NCI-H2227 (cell line): ENCODE measurements around the gene NPAS1.
"Not testable (repeated sequence)": the region's sequence is repeated elsewhere in the genome, so short reads cannot be mapped to it uniquely, and the experiment has no call there.

Experiments
- DNase-seq: peaks from one replicate; lab custom pipeline; 2025; ENCODE audit not compliant: unreplicated experiment; lab: John Stamatoyannopoulos, UW

Gene NPAS1

GRCh38 chr19:47074621-47075020 lies 55.0 kb downstream of the NPAS1 start:
- no peak for DNase-seq

GRCh38 chr19:47075179-47075810 lies 55.7 kb downstream of the NPAS1 start:
- no peak for DNase-seq

DNA sequence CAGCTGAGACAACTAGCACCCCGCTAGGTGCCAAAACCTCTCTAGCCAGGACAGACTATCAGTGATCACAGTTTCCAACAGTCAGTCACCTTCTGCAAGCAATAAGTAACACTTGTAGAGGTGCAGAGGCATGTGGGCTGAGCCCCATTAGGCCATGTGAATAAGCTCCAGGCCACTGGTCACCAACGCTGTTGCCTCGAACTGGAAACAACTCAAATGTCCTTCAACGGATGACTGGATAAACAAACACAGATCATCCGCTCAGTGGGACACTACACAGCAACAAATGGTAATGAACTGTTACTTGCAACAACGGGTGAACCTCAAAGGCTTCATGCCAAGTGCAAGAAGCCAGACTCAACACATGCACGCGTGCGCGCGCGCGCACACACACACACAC lies 56.3 kb downstream of the NPAS1 start:
- no peak for DNase-seq

GRCh38 chr19:47078351-47078750 lies 58.7 kb downstream of the NPAS1 start:
- not testable (repeated sequence) for DNase-seq

- no peak for DNase-seq
Observed at GRCh38 chr19:47081095-47081494, 61.5 kb downstream of the NPAS1 start.

- DNase-seq, result no peak
Observed at GRCh38 chr19:47082493-47082892, 62.9 kb downstream of the NPAS1 start.

DNA sequence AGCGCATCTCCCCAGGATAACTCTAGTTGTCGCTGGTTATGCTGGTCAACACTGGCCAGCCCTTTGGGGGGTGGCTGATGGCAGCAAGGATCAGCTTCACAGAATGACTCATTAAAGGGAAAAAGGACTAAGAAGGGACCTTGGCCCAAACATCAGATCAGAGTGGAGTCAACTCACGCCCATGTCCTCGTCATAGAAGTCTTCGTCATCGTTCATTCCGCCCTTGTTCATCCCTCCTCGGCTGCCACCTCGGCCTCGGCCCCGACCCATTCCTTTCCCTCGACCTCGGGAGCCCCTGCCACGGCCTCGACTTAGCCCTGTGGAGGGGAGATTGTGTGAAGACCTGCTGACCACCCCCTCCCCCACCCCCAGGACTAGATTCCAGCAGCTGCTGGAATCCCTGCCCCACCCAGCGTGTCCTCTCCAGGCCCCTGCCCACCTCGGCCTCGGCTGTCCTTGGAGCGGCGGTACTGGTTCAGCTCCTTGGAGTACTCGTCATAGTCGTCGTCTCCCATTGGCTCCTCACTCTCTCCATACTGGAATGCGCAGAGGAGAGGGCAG lies 65.3 kb downstream of the NPAS1 start:
- no peak for DNase-seq

- DNase-seq, result no peak
Observed at GRCh38 chr19:47086280-47086679, 66.6 kb downstream of the NPAS1 start.

DNA sequence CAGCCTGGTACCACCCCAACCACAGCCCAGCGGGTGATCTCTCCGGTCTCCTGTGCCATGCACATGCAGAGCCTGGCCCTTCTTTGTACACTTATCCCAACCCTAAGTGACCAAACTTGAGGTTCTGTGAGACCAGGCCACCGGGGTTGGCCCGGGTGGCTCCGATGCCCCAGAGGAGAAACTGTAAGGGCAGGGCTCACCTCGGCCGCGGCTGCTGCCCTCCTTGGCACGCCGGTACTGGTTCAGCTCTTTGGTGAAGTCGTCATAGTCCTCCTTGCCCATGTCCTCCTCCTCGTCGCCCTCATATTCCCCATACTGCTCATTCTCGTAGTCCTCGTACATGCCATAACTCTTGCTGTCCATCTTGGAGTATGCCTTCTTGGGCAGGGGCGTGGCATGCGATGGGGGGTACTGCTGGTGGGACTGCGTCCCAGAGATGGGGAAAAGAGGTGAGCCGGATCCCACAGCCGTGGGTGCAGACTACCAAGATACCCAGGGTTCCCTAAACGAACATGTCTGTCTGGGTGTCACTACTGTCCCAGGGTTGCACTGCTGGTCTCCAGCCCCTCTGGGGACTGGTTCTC lies 70.2 kb downstream of the NPAS1 start:
- no peak for DNase-seq

GRCh38 chr19:47093254-47093653 lies 73.6 kb downstream of the NPAS1 start:
- no peak for DNase-seq

GRCh38 chr19:47093841-47094240 lies 74.2 kb downstream of the NPAS1 start:
- DNase-seq, result no peak

DNA sequence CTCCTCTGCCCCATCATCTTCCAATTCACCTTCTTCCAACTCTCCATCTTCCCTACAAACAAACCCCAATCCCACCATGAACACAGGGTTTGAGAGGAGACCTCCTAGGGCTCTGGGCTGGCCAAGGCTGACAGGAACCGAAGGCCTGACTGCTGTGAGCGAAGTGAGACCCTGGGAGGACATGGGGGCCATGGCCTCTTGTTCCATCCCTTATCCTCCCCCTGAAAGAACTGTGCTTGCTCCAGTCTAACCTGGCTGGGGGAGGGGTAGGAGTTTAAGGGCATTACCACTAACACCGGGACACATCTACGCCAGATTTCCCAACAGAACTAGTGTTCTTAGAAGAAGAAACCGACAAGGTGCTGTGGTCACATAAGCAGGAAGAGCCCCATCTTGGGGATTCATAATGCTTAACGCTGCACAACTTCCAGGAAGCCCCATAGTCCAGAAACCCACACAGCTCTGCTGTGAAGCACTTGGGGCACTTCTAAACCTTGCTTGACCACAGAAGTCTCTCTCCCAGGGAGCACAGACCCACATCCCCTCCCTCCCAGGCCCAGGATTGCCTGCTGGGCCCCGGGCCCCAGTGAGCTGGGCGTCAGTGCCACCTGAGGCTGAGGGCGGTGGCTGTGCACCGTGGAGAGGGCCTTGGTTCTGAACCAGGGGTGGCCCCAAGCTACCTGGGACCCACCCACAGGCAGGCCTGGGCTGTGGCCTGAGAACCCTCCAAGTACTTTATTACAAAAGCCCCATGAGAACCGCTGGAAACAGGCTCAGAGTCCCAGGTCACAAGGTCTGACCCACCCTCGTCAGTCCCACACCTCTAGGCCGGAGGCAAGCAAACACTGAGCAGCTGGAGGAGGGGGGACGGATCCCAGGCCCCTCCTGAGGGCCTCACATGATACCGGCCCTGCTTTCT lies 75.2 kb downstream of the NPAS1 start:
- no peak for DNase-seq
